Endothelial cell of umbilical vein (primary cell): Measurements from ENCODE around the gene TEAD2. TPM values are rescaled to one million over a fixed set of nuclear protein-coding genes. Genes with fewer than 3 reads are reported as not detected.
"Not testable (repeated sequence)": the region's sequence is repeated elsewhere in the genome, so short reads cannot be mapped to it uniquely, and the experiment has no call there.

Source experiments
- BruUV-seq: library from RNA; stranded (reverse); fragments of 400-500 nt; replicated peaks from 2 replicates; lab custom pipeline; 2021; lab: Mats Ljungman, UMichigan
- CTCF ChIA-PET: fragments of 300-600, 350-600 bp; sonication (Branson Sonifier 250); formaldehyde crosslinking; loops from one replicate; lab custom pipeline; 2021; ENCODE audit warnings: antibody characterized with exemption, inconsistent platforms; lab: Charles Lee
- POLR2A ChIA-PET: fragments of 300-600, 350-600 bp; sonication (Branson Sonifier 250); formaldehyde crosslinking; loops from one replicate; lab custom pipeline; 2021; ENCODE audit warnings: antibody characterized with exemption, inconsistent platforms; lab: Charles Lee
- DNase-seq: peaks from one replicate; pipeline ENCODE4 v3.0.0-alpha.2; 2011; ENCODE audit warnings: low read depth, low spot score
- FAIRE-seq: peaks from 2 replicates; lab custom pipeline; 2011; peaks lifted over from hg19 to GRCh38; lab: Jason Lieb, UNC
- H2AFZ ChIP-seq: 2 replicates; pipeline ENCODE4 v1.6.0; 2012; ENCODE audit warnings: low read depth, low read length, control low read depth, inconsistent platforms
- H3K27ac ChIP-seq: 2 replicates; pipeline ENCODE4 v1.5.1; 2011; ENCODE audit warnings: low read depth, mild to moderate bottlenecking, control low read depth, low read length, moderate library complexity; ENCODE audit not compliant: insufficient read depth
- H3K27me3 ChIP-seq, 2 experiments: 2 replicates each; pipeline versions ENCODE4 v1.6.0 to v1.6.1; 2011; ENCODE audit warnings: low read length in 2 of 2, mixed read lengths in 1 of 2; ENCODE audit not compliant: control insufficient read depth in 2 of 2, insufficient read depth in 2 of 2
- H3K36me3 ChIP-seq, 2 experiments: 2 replicates in 1 of 2; 3 replicates in 1 of 2; pipeline ENCODE4 v1.5.1; 2011; ENCODE audit warnings: low read length in 2 of 2, mild to moderate bottlenecking in 1 of 2, moderate library complexity in 1 of 2; ENCODE audit not compliant: control insufficient read depth in 2 of 2, insufficient read depth in 2 of 2; ENCODE audit errors: extremely low read depth in 1 of 2
- H3K4me1 ChIP-seq: 3 replicates; pipeline ENCODE4 v1.5.1; 2011; ENCODE audit warnings: mild to moderate bottlenecking, low read length; ENCODE audit not compliant: control insufficient read depth, insufficient read depth; ENCODE audit errors: extremely low read depth
- H3K4me2 ChIP-seq: 2 replicates; pipeline ENCODE4 v1.6.1; 2011; ENCODE audit warnings: low read length, control low read depth, mixed read lengths; ENCODE audit not compliant: insufficient read depth
- H3K4me3 ChIP-seq, 3 experiments: fragments of 200-600 bp in 1 of 3; sonication (generic), shearing (Covaris generic) in 1 of 3; replicated peaks in 1 of 3; 2 replicates each; pipeline ENCODE4 v1.5.1; 2011 to 2016; ENCODE audit warnings: control low read depth in 3 of 3, low read length in 3 of 3, mild to moderate bottlenecking in 2 of 3, inconsistent platforms in 1 of 3, low read depth in 1 of 3, moderate library complexity in 1 of 3; ENCODE audit not compliant: insufficient read depth in 1 of 3
- H3K79me2 ChIP-seq: 2 replicates; pipeline ENCODE4 v1.6.0; 2012; ENCODE audit warnings: low read length, inconsistent platforms; ENCODE audit not compliant: control insufficient read depth, insufficient read depth
- H3K9ac ChIP-seq: replicated peaks from 2 replicates; pipeline ENCODE3; 2011; ENCODE audit warnings: low read length, control low read depth; ENCODE audit not compliant: insufficient read depth; ENCODE audit errors: extremely low read depth
- H3K9me1 ChIP-seq: replicated peaks from 3 replicates; pipeline ENCODE4 v1.6.0; 2011; ENCODE audit warnings: mild to moderate bottlenecking, low read length; ENCODE audit not compliant: control insufficient read depth, insufficient read depth; ENCODE audit errors: extremely low read depth
- H3K9me3 ChIP-seq: replicated peaks from 2 replicates; pipeline ENCODE4 v1.5.1; 2012; ENCODE audit warnings: low read length, inconsistent platforms; ENCODE audit not compliant: control insufficient read depth, insufficient read depth
- H4K20me1 ChIP-seq: replicated peaks from 2 replicates; pipeline ENCODE3; 2011; ENCODE audit warnings: mild to moderate bottlenecking, low read length; ENCODE audit not compliant: control insufficient read depth, insufficient read depth; ENCODE audit errors: extremely low read depth
- CTCF ChIP-seq, 2 donors: IDR thresholded peaks; 1 replicate in 1 of 2; 2 replicates in 1 of 2; pipeline ENCODE4 v1.5.1; 2011; ENCODE audit warnings: low read length in 2 of 2, mild to moderate bottlenecking in 2 of 2, moderate library complexity in 2 of 2, control low read depth in 1 of 2, inconsistent platforms in 1 of 2, low read depth in 1 of 2; ENCODE audit not compliant: insufficient read depth in 1 of 2; ENCODE audit errors: extremely low read depth in 1 of 2
- GATA2 ChIP-seq: IDR thresholded peaks from 2 replicates; pipeline ENCODE4 v1.7.0; 2011; ENCODE audit warnings: low read depth, mild to moderate bottlenecking, moderate library complexity, mixed read lengths, low read length; ENCODE audit not compliant: insufficient read length, insufficient read depth
- MAX ChIP-seq: IDR thresholded peaks from 2 replicates; pipeline ENCODE4 v1.6.1; 2011; ENCODE audit not compliant: insufficient read depth, insufficient read length
- POLR2AphosphoS5 ChIP-seq: IDR thresholded peaks from 2 replicates; pipeline ENCODE4 v1.6.1; 2012; ENCODE audit warnings: low read depth, mild to moderate bottlenecking, control low read depth, low read length, moderate library complexity; ENCODE audit not compliant: insufficient read depth
- dilution Hi-C: fragments of 300-500 bp; cut with MboI; formaldehyde crosslinking; loops from one replicate; pipeline ENCODE4 v1.15.0; 2019; ENCODE audit warnings: low sequenced_read_pairs; ENCODE audit not compliant: extremely low pct_ligation_motif_present
- intact Hi-C: fragments of 100-400 bp; cut with micrococcal nuclease; formaldehyde crosslinking; loops from one replicate; pipeline ENCODE4 v1.10.0; 2022
- polyA plus RNA-seq, 4 experiments: library from polyadenylated mRNA; depleted of rRNA in 3 of 4; stranded (reverse) in 3 of 4; unstranded in 1 of 4; fragments of >200 nt; gene quantifications; 2 replicates each; pipeline versions ENCODE4 v1.2.1 to v1.2.3, GENCODE V29; 2011 to 2012; ENCODE audit warnings: missing spikeins in 1 of 4
- total RNA-seq: library from RNA; stranded (reverse); gene quantifications from 2 replicates; pipeline ENCODE4 v1.2.3, GENCODE V29; 2021

TEAD2 gene
- total and polyA plus RNA-seq, 2 donors (not counting 3 experiments of a cell fraction or from before 2014, with no cell fraction given) = 60.9 to 89.4 TPM

GRCh38 chr19:49331616-49332055 is 30.6 kb downstream of the TEAD2 start:
- H3K4me1 ChIP-seq = peaks cover 5% of the 10 kb centered on the region
- no peaks in the 10 kb centered on the region for H3K79me2 ChIP-seq
- no peaks in the 10 kb centered on the region for H3K36me3 ChIP-seq
- no peak overlapping the region for H2AFZ ChIP-seq
- DNase-seq (peak; percentile 40), FAIRE-seq (peak; percentile 91)
- POLR2A ChIA-PET = no interaction called here
- no peaks in the 10 kb centered on the region for H3K9me3 ChIP-seq
- H3K9me1 ChIP-seq = no peaks in the 10 kb centered on the region
- no peak for TF ChIP-seq GATA2
- peak; percentile 68 for TF ChIP-seq MAX
- TF ChIP-seq CTCF (IDR thresholded peaks at IDR 0.05; ENCODE audit: extremely low read depth in 1 of 2, insufficient read depth in 1 of 2, low read depth in 1 of 2, low read length in 2 of 2) = no peak
- TF ChIP-seq POLR2AphosphoS5 = no peak
- BruUV-seq = no TSS peak
- no peak overlapping the region for H3K4me3 ChIP-seq
- no peaks in the 10 kb centered on the region for H3K27me3 ChIP-seq
- H3K27ac ChIP-seq = no peak overlapping the region
- intact Hi-C loops (no loop called here), dilution Hi-C loops (no loop called here)
- no peak overlapping the region for H3K4me2 ChIP-seq
- H4K20me1 ChIP-seq = no peaks in the 10 kb centered on the region
- CTCF ChIA-PET = interaction anchor here (0.6 kb wide), 1 partner anchor 32 kb away, joined by 3 read pairs; no protein-coding TSS in a partner anchor
- no peak overlapping the region for H3K9ac ChIP-seq

GRCh38 chr19:49331187-49331586 is 31.0 kb downstream of the TEAD2 start:
- POLR2A ChIA-PET, H3K4me2 ChIP-seq, H3K79me2 ChIP-seq, FAIRE-seq, H3K9ac ChIP-seq, H3K36me3 ChIP-seq, H3K9me1 ChIP-seq, intact Hi-C loops, H3K27me3 ChIP-seq, H3K4me1 ChIP-seq, H4K20me1 ChIP-seq, H3K9me3 ChIP-seq, H3K27ac ChIP-seq, dilution Hi-C loops, H2AFZ ChIP-seq, H3K4me3 ChIP-seq, DNase-seq, BruUV-seq: not testable (repeated sequence)
- CTCF ChIA-PET = interaction anchor here (0.6 to 1.6 kb wide), 2 partner anchors 30 to 32 kb away, joined by 3 read pairs; no protein-coding TSS in a partner anchor
